Pulmonary artery endothelial cell (primary cell): ENCODE data around the gene TBC1D17. TPM values are rescaled to one million over a fixed set of nuclear protein-coding genes. Genes with fewer than 3 reads are reported as not detected.
"Not testable (repeated sequence)": the region's sequence is repeated elsewhere in the genome, so short reads cannot be mapped to it uniquely, and the experiment has no call there.

Source experiments
- DNase-seq: peaks from one replicate; pipeline ENCODE4 v3.0.0-alpha.2; 2011; ENCODE audit warnings: low read depth, low spot score
- total RNA-seq: library from RNA; depleted of rRNA; stranded (reverse); fragments of >200 nt; gene quantifications from 2 replicates; pipeline ENCODE4 v1.2.3, GENCODE V29; 2014

TBC1D17 gene
- total RNA-seq, 1 donor from 2014 or later = 7.1 TPM

DNA sequence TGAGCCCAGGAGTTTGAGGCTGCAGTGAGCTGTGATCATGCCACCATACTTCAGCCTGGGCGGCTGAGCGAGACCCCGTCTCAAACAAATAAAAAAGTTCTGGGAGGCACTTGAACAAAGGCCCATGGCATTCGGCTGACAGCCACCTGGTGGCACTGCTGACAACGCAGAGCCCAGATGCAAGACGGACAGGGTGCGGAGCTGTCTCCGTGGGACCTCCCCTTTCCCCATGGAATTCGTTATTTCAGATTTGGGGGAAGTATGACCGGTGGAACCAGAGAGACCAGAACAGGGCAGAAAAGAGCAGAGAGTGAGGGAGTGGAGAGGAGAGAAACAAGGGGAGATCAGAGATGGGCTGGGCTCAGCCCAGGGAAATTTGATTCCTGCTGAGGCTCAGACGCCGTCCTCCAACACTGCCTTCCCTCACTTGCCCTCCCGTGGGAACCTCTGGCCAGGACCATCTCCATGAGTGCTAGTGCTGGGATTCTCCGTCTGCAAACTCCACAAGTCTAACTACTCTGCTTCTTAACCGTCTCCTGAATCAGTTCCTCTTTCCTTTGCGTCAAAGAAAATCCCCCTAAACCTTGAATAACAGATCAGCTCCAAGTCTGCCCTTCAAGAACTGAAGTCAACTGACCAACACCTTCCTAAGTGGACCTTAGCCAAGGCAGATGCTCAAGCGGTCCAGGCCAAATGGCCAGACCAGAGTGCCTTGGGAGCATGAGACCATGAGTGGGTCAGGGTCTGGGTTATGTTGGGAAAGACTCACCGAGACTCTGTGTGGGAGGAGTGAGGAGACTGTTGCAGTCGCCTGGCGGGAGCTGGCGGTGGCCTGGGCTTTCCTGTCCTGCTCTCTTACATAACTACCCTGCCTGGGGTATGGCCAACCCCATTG, 39.6 kb downstream of the TBC1D17 start:
- DNase-seq = no peak

DNA sequence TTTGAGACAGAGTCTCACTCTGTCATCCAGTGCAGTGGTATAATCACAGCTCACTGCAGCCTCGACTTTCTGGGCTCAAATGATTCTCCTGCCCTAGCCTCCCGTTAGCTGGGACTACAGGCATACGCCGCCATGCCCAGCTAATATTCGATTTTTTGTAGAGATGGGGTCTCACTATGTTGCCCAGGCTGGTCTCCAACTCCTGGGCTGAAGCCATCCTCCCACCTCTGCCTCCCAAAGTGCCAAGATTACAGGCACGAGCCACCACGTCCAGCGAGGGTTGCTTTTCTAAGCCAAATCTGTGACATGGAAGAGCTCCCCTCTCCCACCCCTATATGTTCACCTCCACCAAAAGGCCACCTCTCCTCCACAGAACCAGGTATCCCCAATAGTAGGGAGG, 40.6 kb downstream of the TBC1D17 start:
- no peak for DNase-seq

DNA sequence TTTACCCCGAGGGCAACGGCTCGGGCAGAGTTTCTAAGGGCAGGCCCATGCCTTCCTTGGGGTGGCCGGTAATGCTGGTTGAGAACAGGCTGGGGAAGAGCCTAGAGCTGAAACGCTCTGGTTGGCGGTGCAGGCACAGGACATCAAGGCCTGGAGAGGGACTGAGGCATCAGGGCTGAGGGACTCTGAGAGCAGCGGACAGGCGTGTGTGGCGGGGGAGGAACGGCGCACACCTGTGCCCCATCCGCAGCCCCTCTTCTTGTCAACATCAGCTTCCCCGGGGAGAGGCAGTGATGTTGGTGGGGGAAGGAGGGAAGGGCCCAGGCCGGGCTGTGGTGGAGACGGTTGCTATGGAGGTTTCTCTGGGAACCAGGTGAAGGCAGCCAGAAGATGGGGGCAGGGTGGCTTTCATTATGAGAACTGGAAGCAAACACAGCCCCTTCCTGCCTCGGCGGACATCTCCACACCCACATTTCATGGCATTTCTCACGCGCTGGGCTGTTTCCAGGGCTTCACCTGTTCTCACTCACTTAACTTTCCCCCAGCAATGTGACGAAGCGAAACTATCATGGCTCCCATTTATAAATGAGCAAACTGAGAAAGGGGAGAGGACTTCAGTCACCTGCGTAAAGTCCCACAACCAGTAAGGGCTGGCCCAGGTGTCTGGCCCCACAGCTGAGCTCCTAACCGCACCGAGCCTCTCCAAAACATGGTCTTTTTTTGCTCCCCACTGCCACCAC, 43.3 kb downstream of the TBC1D17 start:
- no peak for DNase-seq

DNA sequence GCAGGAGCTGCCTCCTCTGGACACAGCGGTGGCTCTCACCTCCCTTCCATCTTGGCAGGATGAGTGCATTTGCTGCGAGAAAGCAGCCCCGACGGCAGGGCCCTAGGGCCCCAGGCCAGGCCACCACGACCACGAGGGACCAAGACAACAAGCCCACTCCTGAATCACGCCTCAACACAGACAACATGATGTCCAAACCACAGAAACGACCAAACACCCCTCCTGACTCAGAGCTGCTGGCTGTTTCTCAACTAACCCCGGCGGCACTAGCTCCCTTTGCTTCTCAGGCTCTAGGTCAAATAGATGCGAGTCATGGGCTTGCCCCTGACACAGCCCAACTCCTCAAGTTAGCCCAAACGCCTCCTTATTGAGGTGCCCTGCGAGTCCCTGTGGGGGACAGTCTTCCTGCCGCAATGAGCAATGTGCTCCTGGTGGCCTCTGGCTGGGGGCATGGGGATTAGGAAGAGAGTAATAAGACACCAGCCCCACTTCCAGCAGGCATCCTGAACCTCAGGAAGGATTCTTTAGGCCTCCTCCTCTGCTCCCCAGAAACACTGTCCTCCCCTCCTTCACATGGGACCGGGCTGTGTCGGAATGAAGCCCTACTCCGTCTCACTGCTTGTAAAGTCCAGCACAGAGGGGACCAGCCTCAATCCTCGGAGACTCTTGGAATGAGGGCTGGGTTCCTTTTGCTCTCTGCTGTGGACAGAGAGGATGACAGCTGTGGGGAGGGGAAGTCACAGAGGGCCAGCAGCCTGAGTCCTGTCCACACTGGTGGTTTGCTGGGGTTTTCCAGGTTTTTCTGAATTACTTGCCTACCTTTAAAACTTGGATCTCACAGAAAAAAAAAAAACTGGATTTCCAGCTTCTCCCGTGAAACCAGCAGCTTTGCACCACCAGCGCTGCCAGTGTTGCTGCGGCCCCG, 44.6 kb downstream of the TBC1D17 start:
- DNase-seq = no peak

DNA sequence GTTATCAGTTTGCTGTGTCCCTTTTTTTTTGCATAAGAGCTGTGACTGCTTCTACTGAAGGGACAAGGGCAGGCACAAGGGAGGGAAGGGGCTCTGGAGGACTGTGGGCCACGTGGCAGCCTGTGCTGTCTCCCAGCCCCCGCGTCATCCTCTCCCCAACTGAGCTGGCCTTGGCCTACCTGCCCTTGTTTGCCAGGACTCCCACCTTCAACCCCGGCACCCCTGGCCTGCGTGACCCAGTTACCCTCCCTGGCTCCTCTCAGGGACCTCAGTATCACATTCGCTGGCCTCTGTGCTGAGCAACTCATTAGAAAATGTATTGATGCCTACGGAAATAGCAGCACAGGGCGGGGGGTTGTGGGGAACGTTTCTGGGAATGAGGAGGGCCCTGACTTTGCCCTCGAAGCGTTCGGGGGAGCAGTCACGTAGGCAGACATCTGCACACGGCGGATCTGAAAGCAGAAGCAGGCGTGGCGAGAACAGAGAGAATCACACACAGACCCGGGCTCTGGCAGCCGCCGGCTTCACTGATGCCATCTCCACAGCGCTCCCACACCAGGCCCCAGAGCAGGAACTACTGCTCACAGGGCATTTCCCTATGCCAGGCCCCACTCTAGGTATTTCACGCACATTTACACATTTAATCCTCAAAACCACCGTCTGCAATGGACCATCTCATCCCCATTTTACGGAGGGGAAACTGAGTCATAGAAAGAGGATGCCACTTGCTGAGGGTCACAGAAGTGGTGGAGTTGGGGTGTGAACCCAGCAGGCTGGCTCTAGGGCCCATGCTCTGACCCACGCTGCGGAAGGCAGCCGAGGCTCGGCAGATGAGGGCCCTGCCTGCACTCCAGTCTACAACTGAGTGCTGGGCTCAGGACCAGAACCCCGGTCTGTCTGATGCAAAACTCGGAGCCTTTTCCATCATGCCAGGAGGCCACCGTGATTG, 45.8 kb downstream of the TBC1D17 start:
- no peak for DNase-seq

DNA sequence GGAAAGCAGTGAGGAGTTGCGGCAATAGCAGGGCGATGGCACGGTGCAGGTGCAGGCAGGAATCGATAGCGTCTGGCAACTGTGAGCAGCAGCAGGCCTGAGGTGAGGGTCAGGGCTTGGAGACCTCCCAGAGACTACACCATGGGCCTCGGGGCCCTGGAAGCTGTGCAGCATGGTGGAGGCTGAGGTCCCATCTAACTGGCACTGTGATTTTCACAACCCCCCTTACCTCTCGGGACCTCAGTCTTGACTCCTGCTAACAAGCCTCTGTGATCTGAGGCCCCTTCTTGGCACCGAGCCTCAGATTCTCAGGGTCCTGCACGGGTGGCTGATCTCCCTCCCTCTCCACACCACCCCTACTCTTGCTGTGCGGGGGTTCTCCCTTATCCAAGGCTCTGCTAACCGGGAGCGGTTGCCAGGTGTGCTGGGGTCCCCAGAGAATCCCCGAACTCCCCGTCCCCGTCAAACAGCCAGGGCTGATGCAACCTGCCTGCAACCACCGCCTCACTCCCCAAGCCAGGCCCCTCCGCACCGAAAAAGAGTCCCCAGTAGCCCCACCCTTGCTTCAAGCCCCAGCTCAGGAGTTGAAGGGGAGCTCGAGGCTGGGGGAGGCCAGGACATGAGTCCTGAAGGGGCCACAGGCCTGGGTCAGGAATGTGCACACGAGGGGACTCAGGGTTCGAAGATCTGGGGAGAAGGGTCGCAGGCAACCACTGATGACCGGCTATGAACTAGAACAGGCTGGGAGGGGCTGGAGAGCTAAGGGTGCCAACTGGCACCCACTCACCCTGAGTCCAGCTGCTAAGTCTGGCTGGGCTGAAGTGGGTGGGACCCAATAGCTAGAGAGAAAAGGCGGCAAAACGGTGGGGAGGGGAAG, 46.7 kb downstream of the TBC1D17 start:
- no peak for DNase-seq

DNA sequence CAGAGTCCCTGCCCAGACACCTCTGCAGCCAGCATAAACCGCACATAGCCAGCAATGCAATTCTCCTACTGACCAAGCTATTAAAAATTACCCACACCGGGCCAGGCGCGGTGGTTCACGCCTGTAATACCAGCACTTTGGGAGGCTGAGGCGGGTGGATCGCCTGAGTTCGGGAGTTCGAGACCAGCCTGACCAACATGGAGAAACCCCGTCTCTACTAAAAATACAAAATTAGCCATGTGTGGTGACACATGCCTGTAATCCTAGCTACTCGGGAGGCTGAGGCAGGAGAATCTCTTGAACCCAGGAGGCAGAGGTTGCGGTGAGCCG, 47.3 kb downstream of the TBC1D17 start:
- not testable (repeated sequence) for DNase-seq

DNA sequence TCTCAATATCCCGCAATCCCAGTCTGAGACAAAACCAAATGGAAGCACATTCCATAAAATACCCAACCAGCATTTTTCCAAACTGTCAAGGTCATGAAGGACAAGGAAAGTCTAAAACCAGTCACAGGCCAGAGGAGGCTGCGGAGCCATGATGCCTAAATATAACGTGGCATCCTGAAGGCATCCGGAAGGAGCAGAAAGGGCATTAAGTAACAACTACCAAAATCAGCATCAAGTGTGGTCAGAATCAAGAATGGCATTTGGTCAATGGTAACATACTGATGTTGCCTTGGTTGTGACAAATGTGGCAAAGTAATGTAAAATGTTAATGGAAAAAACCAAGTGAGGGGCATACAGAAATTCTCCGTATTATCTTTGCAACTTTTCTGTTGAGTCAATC, 48.0 kb downstream of the TBC1D17 start:
- no peak for DNase-seq

DNA sequence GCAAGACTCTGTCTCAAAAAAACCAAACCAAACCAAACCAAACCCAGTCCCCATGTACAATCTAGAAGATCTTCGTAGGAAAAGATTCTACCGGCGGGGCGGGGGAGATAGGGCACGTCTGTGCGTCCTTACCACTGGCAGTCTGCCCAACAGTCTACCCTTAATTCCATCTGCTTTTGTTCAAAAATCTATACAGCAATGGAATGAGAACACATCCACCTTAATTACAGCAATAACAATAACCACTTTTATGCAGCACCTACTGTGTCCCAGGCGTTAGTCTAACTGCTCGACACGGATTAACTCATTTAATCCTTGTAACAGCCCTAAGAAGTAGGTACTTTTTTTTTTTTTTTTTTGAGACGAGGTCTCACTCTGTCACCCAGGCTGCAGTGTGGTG, 49.0 kb downstream of the TBC1D17 start:
- DNase-seq = no peak

DNA sequence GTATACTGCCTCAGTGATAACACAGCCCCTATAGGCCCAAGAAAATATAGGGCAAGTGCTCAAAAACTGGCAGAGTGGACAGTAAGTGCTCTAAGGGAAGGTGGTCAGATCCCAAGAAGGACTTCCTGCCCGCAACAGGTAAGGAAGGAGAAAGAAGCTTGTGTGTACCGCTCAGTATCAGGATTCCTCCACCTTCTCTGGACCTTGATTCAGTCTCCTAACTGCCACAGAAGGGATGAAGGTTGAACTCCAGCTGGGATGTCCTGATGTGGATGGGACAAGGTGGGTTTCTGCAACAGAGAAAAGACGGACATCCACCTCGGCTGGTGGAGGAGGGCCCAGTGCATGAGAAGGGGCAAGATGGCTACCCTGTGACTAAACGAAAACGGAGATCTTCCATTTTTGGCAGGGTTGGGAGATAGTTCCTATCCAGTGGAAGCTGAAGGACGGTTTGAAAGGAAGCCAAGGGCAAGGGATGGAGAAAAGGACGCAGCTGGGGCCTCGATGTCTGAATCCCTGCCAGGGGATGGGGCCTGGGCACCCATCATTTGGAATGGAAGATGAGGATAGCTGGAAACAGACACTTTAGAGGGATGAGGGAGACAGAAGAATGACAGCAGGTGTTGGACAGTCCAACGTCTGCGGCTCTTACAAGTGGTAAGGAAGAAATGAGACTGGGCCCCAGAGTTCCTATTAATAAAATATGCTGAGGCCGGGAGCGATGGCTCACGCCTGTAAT, 50.2 kb downstream of the TBC1D17 start:
- no peak for DNase-seq

DNA sequence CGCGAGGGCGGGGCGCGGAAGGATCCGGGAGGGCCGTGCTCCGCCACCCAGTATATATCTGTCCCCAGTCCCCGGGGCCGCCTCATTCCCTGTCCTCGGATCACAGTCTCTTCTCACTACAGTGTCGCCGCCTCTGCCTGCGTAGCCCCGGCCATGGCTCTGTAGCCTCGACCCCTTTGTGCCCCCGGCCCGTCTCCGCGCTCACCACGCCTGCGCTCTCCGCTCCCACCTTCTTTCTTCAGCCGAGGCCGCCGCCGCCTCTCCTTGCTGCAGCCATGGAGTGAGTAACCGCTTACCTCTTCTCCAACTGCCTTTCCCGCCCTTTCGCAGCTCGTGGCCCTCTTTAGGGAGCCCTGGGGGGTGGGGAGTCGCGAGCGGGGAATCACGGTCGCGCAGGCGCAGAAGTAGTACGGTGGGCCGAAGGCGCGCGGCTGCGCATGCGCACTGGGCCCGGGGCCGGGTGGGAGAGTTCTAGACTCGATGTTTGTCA, 51.7 kb downstream of the TBC1D17 start, which contains the start of the genes ATF5 and NUP62:
TSS of gene ATF5 (plus strand) at position 85 of the 490 bp plus-strand sequence. CDS start 1,646 bp downstream, outside the sequence.
TSS of gene NUP62 (minus strand) at position 384 of the 490 bp plus-strand sequence. CDS start 19,697 bp downstream, outside the sequence.
- DNase-seq = no peak

DNA sequence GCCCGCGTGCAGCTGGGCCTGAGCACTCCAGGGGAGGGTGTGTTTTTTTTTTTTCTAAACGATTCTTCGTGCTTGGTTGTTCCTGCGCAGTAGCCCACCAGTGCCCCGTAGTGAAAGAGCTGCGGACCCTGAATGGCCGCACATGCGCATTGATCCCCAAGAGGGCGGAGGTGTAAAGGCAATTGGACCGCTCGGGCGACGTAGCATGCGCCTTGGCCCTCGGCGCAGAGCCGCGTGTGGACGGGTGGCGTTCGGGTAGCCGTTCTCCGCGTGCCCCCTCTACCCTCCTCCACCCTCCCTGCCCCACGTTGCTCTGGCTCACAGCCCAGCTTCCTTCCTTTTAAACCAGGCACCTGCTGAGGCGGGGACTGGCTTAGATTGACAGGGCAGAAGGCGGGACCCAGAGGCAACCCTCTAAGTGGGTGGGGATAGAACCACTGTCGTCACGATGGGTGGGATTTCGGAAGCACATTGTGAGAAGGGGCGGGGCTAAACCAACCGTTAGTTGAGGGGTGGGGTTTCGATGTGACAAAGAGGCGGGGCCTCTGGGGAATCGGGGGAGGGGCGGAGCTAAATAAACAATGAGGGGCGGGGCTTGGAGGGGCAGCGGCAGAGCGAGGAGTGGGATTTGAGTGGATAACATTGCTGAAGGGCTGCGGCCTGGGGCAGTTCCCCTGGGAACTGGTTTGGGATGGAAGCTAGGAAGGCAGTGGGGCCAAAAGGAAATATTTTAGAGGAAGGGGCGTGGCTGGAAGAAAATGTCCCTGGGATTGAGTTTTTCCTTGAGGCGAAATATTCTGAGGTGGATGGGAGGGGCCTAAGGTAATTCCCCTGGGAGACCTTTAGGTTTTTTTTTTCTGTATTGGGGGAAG, 52.3 kb downstream of the TBC1D17 start:
- DNase-seq = peak; percentile 97

DNA sequence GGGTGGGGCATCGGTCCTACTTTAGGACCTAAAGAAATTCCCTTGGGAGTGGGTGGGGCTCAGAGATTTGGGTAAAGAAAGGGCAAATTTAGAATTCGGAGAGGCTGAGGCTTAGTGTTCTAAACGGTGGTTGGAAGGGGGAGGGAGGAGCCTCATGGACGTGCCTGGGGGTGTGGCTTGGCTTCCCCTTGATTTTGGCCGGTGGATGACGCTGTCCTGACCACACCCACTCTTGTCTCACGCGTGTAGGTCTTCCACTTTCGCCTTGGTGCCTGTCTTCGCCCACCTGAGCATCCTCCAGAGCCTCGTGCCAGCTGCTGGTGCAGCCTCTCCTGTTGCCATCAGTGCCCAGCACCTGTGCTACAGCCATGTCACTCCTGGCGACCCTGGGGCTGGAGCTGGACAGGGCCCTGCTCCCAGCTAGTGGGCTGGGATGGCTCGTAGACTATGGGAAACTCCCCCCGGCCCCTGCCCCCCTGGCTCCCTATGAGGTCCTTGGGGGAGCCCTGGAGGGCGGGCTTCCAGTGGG, 53.0 kb downstream of the TBC1D17 start:
- no peak for DNase-seq

DNA sequence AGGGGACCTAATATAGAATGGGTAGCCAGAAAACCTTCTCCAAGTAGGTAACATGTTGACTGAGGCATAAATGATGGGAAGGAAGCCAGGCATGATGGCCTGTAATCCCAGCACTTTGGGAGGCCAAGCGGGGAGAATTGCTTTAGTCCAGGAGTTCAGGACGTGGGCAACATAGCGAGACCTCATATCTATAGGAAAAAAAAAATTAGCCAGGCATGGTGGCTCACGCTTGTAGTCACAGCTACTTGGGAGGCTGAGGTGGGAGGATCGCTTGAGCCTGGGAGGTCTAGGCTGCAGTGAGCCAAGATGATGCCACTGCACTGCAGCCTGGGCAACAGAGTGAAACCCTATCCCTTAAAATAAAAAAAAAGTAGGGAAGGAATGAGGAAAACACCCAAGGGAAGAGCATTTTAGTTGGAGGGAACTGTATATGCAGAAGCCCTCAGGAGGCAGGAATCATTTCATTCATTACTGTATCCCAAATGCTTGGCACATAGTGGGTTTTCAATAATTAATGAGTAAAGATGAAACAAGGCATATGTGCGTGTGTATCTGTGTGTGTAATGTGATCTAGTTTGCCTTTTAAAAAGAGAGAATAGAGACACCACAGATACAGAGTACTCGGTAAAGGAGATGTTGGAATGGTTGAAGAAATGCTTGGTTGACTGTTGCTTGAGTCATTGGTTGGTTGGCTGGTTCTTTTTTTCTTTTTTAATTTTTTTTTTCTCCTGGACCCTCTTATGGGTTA, 54.0 kb downstream of the TBC1D17 start:
- no peak for DNase-seq

DNA sequence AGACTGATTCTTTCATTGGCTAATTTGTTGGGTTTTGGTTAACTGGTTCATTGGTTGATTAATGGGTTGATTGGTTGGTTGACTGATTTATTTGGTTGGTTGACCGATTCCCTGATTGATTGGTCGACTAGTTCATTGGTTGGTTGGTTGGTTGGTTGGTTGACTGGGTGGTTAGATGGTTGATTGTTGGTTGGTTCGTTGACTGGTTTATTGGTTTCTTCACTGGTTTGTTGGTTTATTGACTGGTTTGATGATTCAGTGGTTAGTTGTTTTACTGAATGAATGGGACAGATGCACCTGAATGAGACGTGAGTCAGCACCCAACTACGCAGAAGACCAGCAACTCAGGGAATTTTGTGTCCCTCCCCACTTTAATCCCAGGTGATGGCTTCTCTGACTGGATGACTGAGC, 54.5 kb downstream of the TBC1D17 start:
- no peak for DNase-seq

DNA sequence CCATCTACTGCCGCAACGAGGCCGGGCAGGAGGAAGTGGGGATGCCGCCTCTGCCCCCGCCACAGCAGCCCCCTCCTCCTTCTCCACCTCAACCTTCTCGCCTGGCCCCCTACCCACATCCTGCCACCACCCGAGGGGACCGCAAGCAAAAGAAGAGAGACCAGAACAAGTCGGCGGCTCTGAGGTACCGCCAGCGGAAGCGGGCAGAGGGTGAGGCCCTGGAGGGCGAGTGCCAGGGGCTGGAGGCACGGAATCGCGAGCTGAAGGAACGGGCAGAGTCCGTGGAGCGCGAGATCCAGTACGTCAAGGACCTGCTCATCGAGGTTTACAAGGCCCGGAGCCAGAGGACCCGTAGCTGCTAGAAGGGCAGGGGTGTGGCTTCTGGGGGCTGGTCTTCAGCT, 55.2 kb downstream of the TBC1D17 start:
- DNase-seq = no peak
